ENCODE results near the gene FIGNL2. TPM values are rescaled to one million over a fixed set of nuclear protein-coding genes. Genes with fewer than 3 reads are reported as not detected.

FIGNL2 gene
- total and polyA plus RNA-seq, 2 of the 13 experiments (the other 11 are each of a cell fraction or from before 2014, with no cell fraction given): 0.82 to 1.00 TPM

DNA sequence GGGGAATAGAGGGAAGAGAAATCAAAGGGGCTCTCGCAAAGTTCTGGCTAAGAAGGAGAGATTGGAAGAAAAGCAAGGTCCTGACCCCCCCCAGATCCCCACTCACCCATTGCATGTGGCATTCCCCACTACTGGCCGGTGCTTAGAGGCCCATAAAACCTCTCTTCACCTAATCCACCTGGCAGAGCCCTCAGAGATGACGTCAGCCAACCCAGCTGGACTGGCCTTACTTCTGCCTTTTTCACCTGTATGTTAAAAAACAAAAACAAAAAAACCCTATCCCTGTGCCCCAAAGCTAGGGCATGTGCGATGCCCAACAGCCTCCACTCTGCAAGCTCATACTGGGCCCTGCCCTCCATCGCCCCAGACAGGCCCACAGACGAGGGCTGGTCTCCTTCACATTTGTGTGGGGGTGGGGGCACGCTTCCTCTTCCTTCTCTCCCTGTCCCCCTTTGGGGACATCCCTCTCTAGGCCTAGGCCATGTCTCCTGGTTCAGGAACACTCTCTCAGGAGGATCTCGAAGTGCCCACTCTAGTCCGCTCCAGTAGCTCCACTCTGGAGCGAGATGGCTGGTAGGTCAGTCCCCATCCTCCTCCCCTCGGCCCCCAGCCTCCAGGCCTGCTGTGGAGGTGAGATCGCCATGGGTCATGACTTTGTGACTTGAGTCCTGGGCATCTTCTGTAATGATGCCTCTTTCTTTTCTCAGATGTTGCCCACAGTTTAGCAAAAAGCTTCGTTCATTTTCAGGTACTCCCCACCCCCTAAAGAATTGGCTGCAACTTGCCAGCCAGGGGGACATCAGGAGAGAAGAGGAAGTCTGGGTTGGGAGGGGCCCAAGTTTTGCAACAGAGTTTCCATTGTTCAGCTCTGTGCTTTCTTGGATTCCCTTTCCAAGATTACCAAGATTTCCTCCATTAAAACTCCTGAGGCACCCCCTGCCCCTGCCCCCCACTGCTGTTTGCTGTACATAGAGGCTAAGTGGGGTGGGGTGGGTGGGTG lies 37.0 kb downstream of the FIGNL2 start:
- no peak overlapping the region for H2AFZ ChIP-seq (ENCODE audit: low read length)
- ChIA-PET POLR2A (no interaction called here), CTCF (ENCODE audit: low intra/inter-chr PET ratio, low total read pairs) (no interaction called here)
- H3K36me3 ChIP-seq (replicated peaks in 1 of 2; ENCODE audit: control insufficient read depth in 1 of 2, insufficient read depth in 2 of 2, low read length in 2 of 2): no peaks in the 10 kb centered on the region
- no TSS peak for BruUV-seq (replicated peaks)
- intact Hi-C loops (cut with micrococcal nuclease; ENCODE audit: unreplicated experiment) (loop anchor here (5.0 kb wide), 2 partner anchors 279 to 389 kb away; partner anchors contain the start of gene SLC4A8), in situ Hi-C loops (cut with HindIII; ENCODE audit: extremely low pct_ligation_motif_present, low pct_unique_long_range_greater_than_20kb) (loop anchor here (10.0 kb wide), 1 partner anchor 277 kb away; no protein-coding TSS in a partner anchor)
- no peaks in the 10 kb centered on the region for H3K9me3 ChIP-seq (ENCODE audit: low read length)
- H3K4me3 ChIP-seq (replicated peaks in 1 of 3; ENCODE audit: insufficient read depth in 1 of 3, low read depth in 2 of 3, low read length in 3 of 3): no peak overlapping the region
- ATAC-seq: no peak
- 30% methylated on average over 9 of the region's 13 CpGs for WGBS (ENCODE audit: low lambda C conversion rate)
- no peak for DNase-seq (ENCODE audit: low spot score)
- FAIRE-seq: no peak
- H3K27ac ChIP-seq (ENCODE audit: extremely low read length, insufficient read depth, low read length): no peak overlapping the region
- H3K9ac ChIP-seq (ENCODE audit: insufficient read depth, low read depth, low read length): no peak overlapping the region
- no peaks in the 10 kb centered on the region for H4K20me1 ChIP-seq (ENCODE audit: insufficient read depth, low read length)
- H3K4me1 ChIP-seq (ENCODE audit: insufficient read depth, low read length): peaks cover 11% of the 10 kb centered on the region; the same call in 1 of the 2 replicates
- no peak for TF ChIP-seq KDM5B (CRISPR knock-in tag; IDR thresholded peaks at IDR 0.05; ENCODE audit: borderline replicate concordance)
- no peak for TF ChIP-seq ZBTB8A (CRISPR knock-in tag; IDR thresholded peaks at IDR 0.05; ENCODE audit: borderline replicate concordance, low read depth)
- no peak for TF ChIP-seq NFIC (IDR thresholded peaks at IDR 0.05; ENCODE audit: low read length)
- peak; percentile 79 for TF ChIP-seq CREB1 (IDR thresholded peaks at IDR 0.05)
- TF ChIP-seq CREB1 (CRISPR knock-in tag; IDR thresholded peaks at IDR 0.05): no peak
- peak; percentile 85 for TF ChIP-seq ATF7 (IDR thresholded peaks at IDR 0.05)
- TF ChIP-seq ATF7 (CRISPR knock-in tag; IDR thresholded peaks at IDR 0.05): no peak
- 0 out of 5 replicates have a peak, but pooled peaks cover 1 to 4% of the 10 kb centered on the region in 2 experiments for H3K27me3 ChIP-seq (ENCODE audit: control insufficient read depth in 1 of 2, insufficient read depth in 2 of 2, low read length in 2 of 2)
- no peak overlapping the region for H3K4me2 ChIP-seq (ENCODE audit: low read depth, low read length)
- no peaks in the 10 kb centered on the region for H3K79me2 ChIP-seq (ENCODE audit: insufficient read depth, low read length)

DNA sequence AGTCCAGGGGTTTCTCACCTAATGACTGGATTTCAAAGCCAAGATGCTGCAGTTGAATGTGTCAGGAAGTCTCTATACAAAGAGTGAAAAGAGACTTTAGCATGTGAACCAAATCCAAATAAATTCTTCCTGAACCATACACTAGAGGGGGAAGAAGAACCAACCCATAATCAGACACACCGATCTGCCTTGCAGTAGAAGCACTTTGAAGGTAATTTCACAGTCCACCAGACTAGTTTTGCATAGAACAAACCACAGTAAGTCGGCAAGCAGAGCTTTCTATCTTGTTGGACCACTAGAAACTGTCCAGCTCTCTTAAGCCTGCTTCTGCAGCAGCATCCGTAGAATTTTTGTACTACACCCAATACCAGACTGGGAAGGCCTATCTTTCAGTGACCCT lies 39.3 kb downstream of the FIGNL2 start:
- DNase-seq (ENCODE audit: low spot score): no peak
- no peak overlapping the region for H3K4me3 ChIP-seq (replicated peaks in 1 of 3; ENCODE audit: insufficient read depth in 1 of 3, low read depth in 2 of 3, low read length in 3 of 3)
- no peaks in the 10 kb centered on the region for H3K79me2 ChIP-seq (ENCODE audit: insufficient read depth, low read length)
- no peaks in the 10 kb centered on the region for H3K36me3 ChIP-seq (replicated peaks in 1 of 2; ENCODE audit: control insufficient read depth in 1 of 2, insufficient read depth in 2 of 2, low read length in 2 of 2)
- H3K4me1 ChIP-seq (ENCODE audit: insufficient read depth, low read length): no peaks in the 10 kb centered on the region
- no peak overlapping the region for H3K27ac ChIP-seq (ENCODE audit: extremely low read length, insufficient read depth, low read length)
- no peak overlapping the region for H2AFZ ChIP-seq (ENCODE audit: low read length)
- FAIRE-seq: no peak
- H4K20me1 ChIP-seq (ENCODE audit: insufficient read depth, low read length): no peaks in the 10 kb centered on the region
- no peak for ATAC-seq
- 66% methylated on average over 2 of the region's 3 CpGs for whole genome bisulfite sequencing (ENCODE audit: low lambda C conversion rate)
- intact Hi-C loops (cut with micrococcal nuclease; ENCODE audit: unreplicated experiment): no loop called here
- H3K9me3 ChIP-seq (ENCODE audit: low read length): no peaks in the 10 kb centered on the region
- ChIA-PET CTCF (ENCODE audit: low intra/inter-chr PET ratio, low total read pairs) (no interaction called here), POLR2A (no interaction called here)
- BruUV-seq (replicated peaks): no TSS peak
- H3K27me3 ChIP-seq (ENCODE audit: control insufficient read depth in 1 of 2, insufficient read depth in 2 of 2, low read length in 2 of 2): no peaks in the 10 kb centered on the region
- no peak overlapping the region for H3K4me2 ChIP-seq (ENCODE audit: low read depth, low read length)
- H3K9ac ChIP-seq (ENCODE audit: insufficient read depth, low read depth, low read length): no peak overlapping the region
- in situ Hi-C loops (cut with HindIII; ENCODE audit: extremely low pct_ligation_motif_present, low pct_unique_long_range_greater_than_20kb): no loop called here
- TF ChIP-seq CBX1 (IDR thresholded peaks at IDR 0.05; ENCODE audit: low read depth) (no peak), ELF4 (CRISPR knock-in tag; IDR thresholded peaks at IDR 0.05; ENCODE audit: borderline replicate concordance) (no peak)
- TF ChIP-seq, protein P1, sequence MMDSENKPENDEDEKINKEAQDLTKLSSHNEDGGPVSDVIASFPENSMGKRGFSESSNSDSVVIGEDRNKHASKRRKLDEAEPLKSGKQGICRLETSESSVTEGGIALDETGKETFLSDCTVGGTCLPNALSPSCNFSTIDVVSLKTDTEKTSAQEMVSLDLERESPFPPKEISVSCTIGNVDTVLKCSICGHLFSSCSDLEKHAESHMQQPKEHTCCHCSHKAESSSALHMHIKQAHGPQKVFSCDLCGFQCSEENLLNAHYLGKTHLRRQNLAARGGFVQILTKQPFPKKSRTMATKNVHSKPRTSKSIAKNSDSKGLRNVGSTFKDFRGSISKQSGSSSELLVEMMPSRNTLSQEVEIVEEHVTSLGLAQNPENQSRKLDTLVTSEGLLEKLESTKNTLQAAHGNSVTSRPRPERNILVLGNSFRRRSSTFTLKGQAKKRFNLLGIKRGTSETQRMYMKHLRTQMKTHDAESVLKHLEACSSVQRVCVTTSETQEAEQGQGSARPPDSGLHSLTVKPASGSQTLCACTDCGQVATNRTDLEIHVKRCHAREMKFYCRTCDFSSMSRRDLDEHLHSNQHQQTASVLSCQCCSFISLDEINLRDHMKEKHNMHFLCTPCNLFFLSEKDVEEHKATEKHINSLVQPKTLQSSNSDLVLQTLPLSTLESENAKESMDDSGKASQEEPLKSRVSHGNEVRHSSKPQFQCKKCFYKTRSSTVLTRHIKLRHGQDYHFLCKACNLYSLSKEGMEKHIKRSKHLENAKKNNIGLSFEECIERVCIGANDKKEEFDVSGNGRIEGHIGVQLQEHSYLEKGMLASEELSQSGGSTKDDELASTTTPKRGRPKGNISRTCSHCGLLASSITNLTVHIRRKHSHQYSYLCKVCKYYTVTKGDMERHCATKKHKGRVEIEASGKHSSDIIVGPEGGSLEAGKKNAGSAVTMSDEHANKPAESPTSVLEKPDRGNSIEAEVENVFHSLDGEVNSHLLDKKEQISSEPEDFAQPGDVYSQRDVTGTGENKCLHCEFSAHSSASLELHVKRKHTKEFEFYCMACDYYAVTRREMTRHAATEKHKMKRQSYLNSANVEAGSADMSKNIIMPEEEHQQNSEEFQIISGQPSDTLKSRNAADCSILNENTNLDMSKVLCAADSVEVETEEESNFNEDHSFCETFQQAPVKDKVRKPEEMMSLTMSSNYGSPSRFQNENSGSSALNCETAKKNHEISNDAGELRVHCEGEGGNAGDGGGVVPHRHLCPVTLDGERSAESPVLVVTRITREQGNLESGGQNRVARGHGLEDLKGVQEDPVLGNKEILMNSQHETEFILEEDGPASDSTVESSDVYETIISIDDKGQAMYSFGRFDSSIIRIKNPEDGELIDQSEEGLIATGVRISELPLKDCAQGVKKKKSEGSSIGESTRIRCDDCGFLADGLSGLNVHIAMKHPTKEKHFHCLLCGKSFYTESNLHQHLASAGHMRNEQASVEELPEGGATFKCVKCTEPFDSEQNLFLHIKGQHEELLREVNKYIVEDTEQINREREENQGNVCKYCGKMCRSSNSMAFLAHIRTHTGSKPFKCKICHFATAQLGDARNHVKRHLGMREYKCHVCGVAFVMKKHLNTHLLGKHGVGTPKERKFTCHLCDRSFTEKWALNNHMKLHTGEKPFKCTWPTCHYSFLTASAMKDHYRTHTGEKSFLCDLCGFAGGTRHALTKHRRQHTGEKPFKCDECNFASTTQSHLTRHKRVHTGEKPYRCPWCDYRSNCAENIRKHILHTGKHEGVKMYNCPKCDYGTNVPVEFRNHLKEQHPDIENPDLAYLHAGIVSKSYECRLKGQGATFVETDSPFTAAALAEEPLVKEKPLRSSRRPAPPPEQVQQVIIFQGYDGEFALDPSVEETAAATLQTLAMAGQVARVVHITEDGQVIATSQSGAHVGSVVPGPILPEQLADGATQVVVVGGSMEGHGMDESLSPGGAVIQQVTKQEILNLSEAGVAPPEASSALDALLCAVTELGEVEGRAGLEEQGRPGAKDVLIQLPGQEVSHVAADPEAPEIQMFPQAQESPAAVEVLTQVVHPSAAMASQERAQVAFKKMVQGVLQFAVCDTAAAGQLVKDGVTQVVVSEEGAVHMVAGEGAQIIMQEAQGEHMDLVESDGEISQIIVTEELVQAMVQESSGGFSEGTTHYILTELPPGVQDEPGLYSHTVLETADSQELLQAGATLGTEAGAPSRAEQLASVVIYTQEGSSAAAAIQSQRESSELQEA (CRISPR knock-in tag; IDR thresholded peaks at IDR 0.05; ENCODE audit: not compliant biosample characterization): no peak

All from HepG2 (cell line).